GM23248 (cell line): Measurements from ENCODE around the gene POLR1H. TPM values are rescaled to one million over a fixed set of nuclear protein-coding genes. Genes with fewer than 3 reads are reported as not detected.

Experiments used
- DNase-seq: peaks from one replicate; pipeline ENCODE4 v3.0.0-alpha.2; 2015
- H2AFZ ChIP-seq: fragments of 200-600 bp; sonication (generic); 2 replicates; pipeline ENCODE4 v1.6.1; 2016; ENCODE audit warnings: antibody characterized with exemption
- H3F3A ChIP-seq: fragments of 200-600 bp; sonication (generic); 2 replicates; pipeline ENCODE4 v1.6.1; 2016; ENCODE audit warnings: mild to moderate bottlenecking, antibody characterized with exemption, mixed run types; ENCODE audit not compliant: insufficient read depth
- H3K27ac ChIP-seq: fragments of 200-600 bp; sonication (generic); 2 replicates; pipeline ENCODE4 v1.5.1; 2016; ENCODE audit warnings: mild to moderate bottlenecking
- H3K27me3 ChIP-seq: fragments of 200-600 bp; sonication (generic); replicated peaks from 2 replicates; pipeline ENCODE4 v1.6.1; 2016; ENCODE audit warnings: mild to moderate bottlenecking; ENCODE audit not compliant: insufficient read depth
- H3K36me3 ChIP-seq: fragments of 200-600 bp; sonication (generic); 2 replicates; pipeline ENCODE4 v1.6.1; 2016; ENCODE audit warnings: low read depth, mild to moderate bottlenecking
- H3K4me1 ChIP-seq: fragments of 200-600 bp; sonication (generic); 2 replicates; pipeline ENCODE4 v1.6.1; 2016; ENCODE audit warnings: mild to moderate bottlenecking; ENCODE audit not compliant: insufficient read depth
- H3K4me2 ChIP-seq: fragments of 200-600 bp; sonication (generic); one replicate; pipeline ENCODE4 v1.6.1; 2016; ENCODE audit warnings: mild to moderate bottlenecking; ENCODE audit not compliant: unreplicated experiment
- H3K4me3 ChIP-seq: fragments of 200-600 bp; sonication (generic); 2 replicates; pipeline ENCODE4 v1.5.1; 2016; ENCODE audit warnings: mild to moderate bottlenecking
- H3K79me2 ChIP-seq: fragments of 200-600 bp; sonication (generic); 2 replicates; pipeline ENCODE4 v1.6.1; 2016; ENCODE audit warnings: mild to moderate bottlenecking; ENCODE audit not compliant: insufficient read depth
- H3K9ac ChIP-seq: fragments of 200-600 bp; sonication (generic); 2 replicates; pipeline ENCODE4 v1.6.1; 2016; ENCODE audit warnings: mild to moderate bottlenecking
- H3K9me2 ChIP-seq: fragments of 200-600 bp; sonication (generic); 2 replicates; pipeline ENCODE4 v1.6.1; 2016; ENCODE audit warnings: mixed run types, mild to moderate bottlenecking, moderate library complexity; ENCODE audit not compliant: insufficient read depth
- H3K9me3 ChIP-seq: fragments of 200-600 bp; sonication (generic); one replicate; pipeline ENCODE4 v1.6.1; 2017; ENCODE audit warnings: low read depth
- H4K20me1 ChIP-seq: fragments of 200-600 bp; sonication (generic); 2 replicates; pipeline ENCODE4 v1.6.0; 2016; ENCODE audit not compliant: insufficient read depth
- EZH2 ChIP-seq: fragments of 200-600 bp; sonication (generic); IDR thresholded peaks from 2 replicates; pipeline ENCODE4 v1.6.1; 2018; ENCODE audit warnings: antibody characterized with exemption, mild to moderate bottlenecking; ENCODE audit not compliant: insufficient read depth, poor library complexity, severe bottlenecking
- EZH2phosphoT487 ChIP-seq: fragments of 200-600 bp; sonication (generic); IDR thresholded peaks from 2 replicates; pipeline ENCODE4 v1.6.1; 2018; ENCODE audit warnings: antibody characterized with exemption, moderate library complexity, mild to moderate bottlenecking, low read depth; ENCODE audit not compliant: insufficient read depth
- WGBS, 2 experiments: methylation state at CpG; one replicate each; pipeline ENCODE4 v1.1.6; 2015 to 2017; ENCODE audit warnings: low lambda C conversion rate in 2 of 2, low coverage in 1 of 2; ENCODE audit errors: missing lambda C conversion rate in 2 of 2; 5-methylcytosine and 5-hydroxymethylcytosine counted together
- in situ Hi-C: fragments of 300-500 bp; cut with MboI; formaldehyde crosslinking; loops from 2 replicates; pipeline ENCODE4 v1.15.0; 2020
- polyA plus RNA-seq: library from polyadenylated mRNA; unstranded; fragments of >200 nt; fragmentation: Nextera tagmentation; extraction: Ambion mirVana; gene quantifications from 2 replicates; pipeline ENCODE4 v1.2.1, GENCODE V29; 2016
- total RNA-seq: library from RNA; depleted of rRNA; stranded (reverse); fragments of >200 nt; shearing (Covaris generic); gene quantifications from 2 replicates; pipeline ENCODE4 v1.2.3, GENCODE V29; 2014

POLR1H gene
- total and polyA plus RNA-seq, 2 experiments from 2014 or later, result 19.2 to 31.7 TPM

GRCh38 chr6:30063315-30063714 lies 2.2 kb downstream of the POLR1H start:
- Histone ChIP-seq H3K9me3 (no peaks in the 10 kb centered on the region), H3F3A (peaks cover 21% of the 10 kb centered on the region), H3K27ac (no peak overlapping the region), H3K4me3 (no peak overlapping the region), H3K4me1 (peaks cover 22% of the 10 kb centered on the region), H4K20me1 (no peaks in the 10 kb centered on the region), H3K4me2 (peak overlapping the region; percentile 22), H3K36me3 (peaks cover 10% of the 10 kb centered on the region), H3K9ac (no peak overlapping the region), H3K27me3 (no peaks in the 10 kb centered on the region), H3K9me2 (no peaks in the 10 kb centered on the region), H2AFZ (no peak overlapping the region), H3K79me2 (peaks cover 67% of the 10 kb centered on the region)
- WGBS, 2 experiments, result 81 to 84% methylated on average over 2 of the region's 2 CpGs
- in situ Hi-C loops, result no loop called here
- TF ChIP-seq EZH2phosphoT487, result no peak
- TF ChIP-seq EZH2, result no peak
- DNase-seq, result no peak

GRCh38 chr6:30066082-30066481 lies 5.0 kb downstream of the POLR1H start:
- Histone ChIP-seq H3K9ac (peak overlapping the region; percentile 90), H3K9me3 (no peaks in the 10 kb centered on the region), H3K4me3 (peak overlapping the region; percentile 93), H4K20me1 (no peaks in the 10 kb centered on the region), H3K36me3 (peaks cover 14% of the 10 kb centered on the region), H3K4me1 (peaks cover 17% of the 10 kb centered on the region), H3K27me3 (no peaks in the 10 kb centered on the region; the same call in 1 of the 2 replicates), H3K9me2 (no peaks in the 10 kb centered on the region), H3K27ac (peak overlapping the region; percentile 76), H3K4me2 (peak overlapping the region; percentile 88), H3F3A (peaks cover 21% of the 10 kb centered on the region), H2AFZ (peak overlapping the region; percentile 80), H3K79me2 (peaks cover 58% of the 10 kb centered on the region)
- in situ Hi-C loops, result no loop called here
- WGBS, 2 experiments, result 13 to 14% methylated on average over 4 of the region's 4 CpGs
- DNase-seq, result no peak
- TF ChIP-seq EZH2phosphoT487, result no peak

GRCh38 chr6:30066577-30067459 lies 5.8 kb downstream of the POLR1H start, which contains the start of gene PPP1R11:
Gene PPP1R11, plus strand, starts transcription at chr6:30067198. Its CDS starts 213 bp downstream, at chr6:30067411.
- peak; percentile 99 for DNase-seq
- in situ Hi-C loops, result no loop called here
- WGBS, 2 experiments, result 1% methylated on average over 46 of the region's 46 CpGs
- no peaks in the 10 kb centered on the region for H4K20me1 ChIP-seq
- H2AFZ ChIP-seq, result peak within 1 kb of the TSS; percentile 80
- H3K27me3 ChIP-seq, result peaks cover 1% of the 10 kb centered on the region; the same call in 1 of the 2 replicates
- peak within 1 kb of the TSS; percentile 93 for H3K4me3 ChIP-seq
- peaks cover 17% of the 10 kb centered on the region for H3K4me1 ChIP-seq
- peaks cover 14% of the 10 kb centered on the region for H3F3A ChIP-seq
- H3K27ac ChIP-seq, result peak within 1 kb of the TSS; percentile 76
- H3K9me2 ChIP-seq, result no peaks in the 10 kb centered on the region
- TF ChIP-seq EZH2phosphoT487 (no peak), EZH2 (no peak)
- H3K79me2 ChIP-seq, result peaks cover 53% of the 10 kb centered on the region
- H3K9ac ChIP-seq, result peak within 1 kb of the TSS; percentile 90
- H3K9me3 ChIP-seq, result no peaks in the 10 kb centered on the region
- peaks cover 14% of the 10 kb centered on the region for H3K36me3 ChIP-seq
- peak within 1 kb of the TSS; percentile 88 for H3K4me2 ChIP-seq

- TF ChIP-seq EZH2phosphoT487, result no peak
- no peak for TF ChIP-seq EZH2
- in situ Hi-C loops, result no loop called here
- Histone ChIP-seq H3F3A (peaks cover 10% of the 10 kb centered on the region), H3K4me1 (peaks cover 17% of the 10 kb centered on the region), H3K79me2 (peaks cover 45% of the 10 kb centered on the region), H3K4me2 (peak overlapping the region; percentile 83), H2AFZ (peak overlapping the region; percentile 80), H3K9ac (peak overlapping the region; percentile 90), H3K36me3 (peaks cover 14% of the 10 kb centered on the region), H3K9me3 (no peaks in the 10 kb centered on the region), H3K27me3 (peaks cover 9% of the 10 kb centered on the region; the same call in 1 of the 2 replicates), H3K9me2 (no peaks in the 10 kb centered on the region), H3K27ac (peak overlapping the region; percentile 76), H3K4me3 (peak overlapping the region; percentile 93), H4K20me1 (no peaks in the 10 kb centered on the region)
- WGBS, 2 experiments, result 1% methylated on average over 8 of the region's 8 CpGs
- peak; percentile 90 for DNase-seq
These were observed 6.5 kb downstream of the POLR1H start for GRCh38 chr6:30067460-30068139.
